SK-N-SH (cell line): ENCODE data around the gene PRR11. TPM values are rescaled to one million over a fixed set of nuclear protein-coding genes. Genes with fewer than 3 reads are reported as not detected.
A peak's percentile ranks its signal among the peaks of the same experiment; 100 is the strongest.

ENCODE experiments used
- CTCF ChIA-PET: fragments of 300-600, 350-600 bp; formaldehyde crosslinking; extraction: SDS; loops from one replicate; lab custom pipeline; 2021; lab: Yijun Ruan, JAX
- POLR2A ChIA-PET: fragments of 350-600 bp; sonication (Branson Sonifier 250); formaldehyde crosslinking; extraction: SDS; loops from one replicate; lab custom pipeline; 2020; ENCODE audit warnings: antibody characterized with exemption, inconsistent platforms; lab: Yijun Ruan, JAX
- DNase-seq: peaks from one replicate; pipeline ENCODE4 v3.0.0; 2012
- H2AFZ ChIP-seq: fragments of 200-600 bp; sonication (generic); 2 replicates; pipeline ENCODE4 v1.8.1; 2016; ENCODE audit warnings: antibody characterized with exemption, mild to moderate bottlenecking, low read depth
- H3F3A ChIP-seq: fragments of 200-600 bp; sonication (generic); replicated peaks from 2 replicates; pipeline ENCODE3; 2016; ENCODE audit warnings: antibody characterized with exemption, mild to moderate bottlenecking; ENCODE audit not compliant: insufficient read depth
- H3K27ac ChIP-seq, 2 experiments: fragments of 200-500 bp in 1 of 2; fragments of 200-600 bp in 1 of 2; sonication (Bioruptor generic) in 1 of 2; sonication (generic), shearing (Covaris generic) in 1 of 2; 2 replicates each; pipeline versions ENCODE4 v1.5.1 to v1.6.1; 2014 to 2016; ENCODE audit warnings: low read depth in 2 of 2, inconsistent platforms in 1 of 2, low read length in 1 of 2, mild to moderate bottlenecking in 1 of 2, mixed read lengths in 1 of 2
- H3K27me3 ChIP-seq: fragments of 200-600 bp; sonication (generic), shearing (Covaris generic); 2 replicates; pipeline ENCODE4 v1.6.1; 2016; ENCODE audit warnings: mixed run types; ENCODE audit not compliant: insufficient read depth
- H3K36me3 ChIP-seq, 2 experiments: fragments of 200-500 bp in 1 of 2; fragments of 200-600 bp in 1 of 2; sonication (Bioruptor generic) in 1 of 2; sonication (generic) in 1 of 2; replicated peaks in 1 of 2; 2 replicates each; pipeline versions ENCODE3 to v1.5.1; 2014 to 2016; ENCODE audit warnings: low read length in 1 of 2, mild to moderate bottlenecking in 1 of 2; ENCODE audit not compliant: insufficient read depth in 2 of 2, control insufficient read depth in 1 of 2
- H3K4me1 ChIP-seq, 2 experiments: fragments of 200-500 bp in 1 of 2; fragments of 200-600 bp in 1 of 2; sonication (Bioruptor generic) in 1 of 2; sonication (generic), shearing (Covaris generic) in 1 of 2; 2 replicates each; pipeline versions ENCODE4 v1.5.1 to v1.6.1; 2014 to 2016; ENCODE audit warnings: low read depth in 1 of 2, low read length in 1 of 2, mixed run types in 1 of 2; ENCODE audit not compliant: insufficient read depth in 2 of 2, control insufficient read depth in 1 of 2
- H3K4me2 ChIP-seq: fragments of 200-600 bp; sonication (generic), shearing (Covaris generic); 2 replicates; pipeline ENCODE4 v1.6.1; 2017; ENCODE audit warnings: mixed run types
- H3K4me3 ChIP-seq, 2 experiments: fragments of 200-500 bp in 1 of 2; fragments of 200-600 bp in 1 of 2; sonication (Bioruptor generic) in 1 of 2; sonication (generic), shearing (Covaris generic) in 1 of 2; 2 replicates each; pipeline versions ENCODE4 v1.5.1 to v1.8.1; 2014 to 2016; ENCODE audit warnings: low read depth in 2 of 2, inconsistent platforms in 1 of 2, low read length in 1 of 2, mild to moderate bottlenecking in 1 of 2, mixed read lengths in 1 of 2, moderate library complexity in 1 of 2
- H3K79me2 ChIP-seq: fragments of 200-600 bp; sonication (generic); 2 replicates; pipeline ENCODE4 v1.8.1; 2017; ENCODE audit warnings: mild to moderate bottlenecking; ENCODE audit not compliant: insufficient read depth
- H3K9ac ChIP-seq: fragments of 200-600 bp; sonication (generic); 2 replicates; pipeline ENCODE4 v1.6.1; 2017; ENCODE audit warnings: mixed run types
- H3K9me2 ChIP-seq: fragments of 200-600 bp; sonication (generic); 2 replicates; pipeline ENCODE4 v1.6.1; 2017; ENCODE audit warnings: mixed run types
- H3K9me3 ChIP-seq: fragments of 200-600 bp; sonication (generic); 2 replicates; pipeline ENCODE4 v1.6.1; 2017; ENCODE audit warnings: mixed run types, mild to moderate bottlenecking, moderate library complexity
- H4K20me1 ChIP-seq: fragments of 200-600 bp; sonication (generic); 2 replicates; pipeline ENCODE4 v1.6.1; 2017; ENCODE audit warnings: mild to moderate bottlenecking, mixed run types; ENCODE audit not compliant: insufficient read depth
- CHD2 ChIP-seq: fragments of 150-350 bp; IDR thresholded peaks from 2 replicates; pipeline ENCODE4 v1.6.1; 2018; ENCODE audit warnings: low read length; ENCODE audit not compliant: partially characterized antibody
- EP300 ChIP-seq, 2 experiments: IDR thresholded peaks; 2 replicates each; pipeline versions ENCODE4 v1.4.0 to v1.6.1; 2012; ENCODE audit warnings: borderline replicate concordance in 1 of 2, low read depth in 1 of 2, low read length in 1 of 2
- FOSL2 ChIP-seq: IDR thresholded peaks from 2 replicates; pipeline ENCODE4 v1.4.0; 2012; ENCODE audit warnings: low read depth, mild to moderate bottlenecking, moderate library complexity, borderline replicate concordance
- MXI1 ChIP-seq: IDR thresholded peaks from 2 replicates; pipeline ENCODE4 v1.6.1; 2012; ENCODE audit warnings: mild to moderate bottlenecking, low read depth, low read length, improper control_type of control experiment
- NFIC ChIP-seq: IDR thresholded peaks from 2 replicates; pipeline ENCODE4 v1.4.0; 2012; ENCODE audit warnings: borderline replicate concordance
- RAD21 ChIP-seq: IDR thresholded peaks from 2 replicates; pipeline ENCODE4 v1.6.1; 2012; ENCODE audit warnings: mild to moderate bottlenecking, low read length
- RCOR1 ChIP-seq: fragments of 150-350 bp; IDR thresholded peaks from 2 replicates; pipeline ENCODE4 v1.6.1; 2017; ENCODE audit warnings: antibody characterized with exemption, low read length
- RXRA ChIP-seq: IDR thresholded peaks from 2 replicates; pipeline ENCODE4 v1.4.0; 2012; ENCODE audit warnings: low read depth, mild to moderate bottlenecking, borderline replicate concordance
- SMC3 ChIP-seq: IDR thresholded peaks from 2 replicates; pipeline ENCODE4 v1.6.1; 2012; ENCODE audit warnings: low read depth, low read length, improper control_type of control experiment
- TEAD4 ChIP-seq: IDR thresholded peaks from 2 replicates; pipeline ENCODE4 v1.4.0; 2012; ENCODE audit warnings: mild to moderate bottlenecking, borderline replicate concordance; ENCODE audit not compliant: insufficient read depth
- WGBS: methylation state at CpG from one replicate; pipeline ENCODE4 v1.1.6; 2017; ENCODE audit warnings: low lambda C conversion rate; 5-methylcytosine and 5-hydroxymethylcytosine counted together
- polyA plus RNA-seq, 3 experiments: library from polyadenylated mRNA; depleted of rRNA; stranded (reverse); fragments of >200 nt; gene quantifications; 2 replicates each; pipeline ENCODE4 v1.2.3, GENCODE V29; 2012
- TF ChIP-seq, protein P1 (sequence below): IDR thresholded peaks from 2 replicates; pipeline ENCODE4 v1.4.0; 2012; ENCODE audit warnings: low read depth, borderline replicate concordance
- TF ChIP-seq, protein P2 (sequence below): fragments of 150-350 bp; IDR thresholded peaks from 2 replicates; pipeline ENCODE4 v1.6.1; 2016; ENCODE audit warnings: mild to moderate bottlenecking, low read depth, low read length

The PRR11 gene
- polyA plus RNA-seq, 1 of the 3 experiments (the other 2 are of a cell fraction): 25.8 TPM

DNA sequence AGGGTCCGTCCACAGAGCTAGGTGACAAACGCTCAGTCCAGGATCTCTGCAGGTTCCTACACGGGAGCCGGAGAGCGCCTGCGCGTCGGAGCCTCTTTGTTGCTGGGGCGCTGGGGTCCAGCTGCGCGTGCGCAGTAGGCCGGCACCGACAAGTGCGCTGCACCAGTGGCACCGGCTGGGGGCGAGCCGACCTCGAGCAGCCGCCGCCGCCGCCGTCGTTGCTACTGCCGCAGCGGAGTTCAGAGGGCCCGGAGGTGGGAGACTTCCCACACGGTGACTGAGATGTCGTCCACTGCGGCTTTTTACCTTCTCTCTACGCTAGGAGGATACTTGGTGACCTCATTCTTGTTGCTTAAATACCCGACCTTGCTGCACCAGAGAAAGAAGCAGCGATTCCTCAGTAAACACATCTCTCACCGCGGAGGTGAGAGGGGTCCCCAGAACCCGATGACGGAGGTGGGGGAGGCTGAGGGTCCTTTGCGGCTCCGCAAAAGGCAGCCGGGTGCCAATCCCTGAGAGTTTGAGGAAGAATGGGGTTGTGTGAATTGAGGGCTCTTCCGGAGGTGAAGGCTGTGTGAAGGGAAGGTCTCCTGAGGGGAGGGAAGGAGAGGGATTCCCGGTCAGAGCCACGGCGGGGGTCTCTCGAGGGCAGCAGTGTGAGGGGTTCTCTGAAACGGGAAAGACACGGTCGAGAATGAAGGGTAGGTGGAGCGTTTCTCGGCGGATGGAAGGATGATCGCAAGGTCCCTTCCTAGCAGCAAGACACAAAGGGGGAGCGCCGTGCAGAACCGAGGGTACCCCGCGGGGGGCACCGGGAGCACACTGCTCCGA is 65.0 kb downstream of the PRR11 start, which contains the start of gene GDPD1 (continued):
- TF ChIP-seq, protein P1, sequence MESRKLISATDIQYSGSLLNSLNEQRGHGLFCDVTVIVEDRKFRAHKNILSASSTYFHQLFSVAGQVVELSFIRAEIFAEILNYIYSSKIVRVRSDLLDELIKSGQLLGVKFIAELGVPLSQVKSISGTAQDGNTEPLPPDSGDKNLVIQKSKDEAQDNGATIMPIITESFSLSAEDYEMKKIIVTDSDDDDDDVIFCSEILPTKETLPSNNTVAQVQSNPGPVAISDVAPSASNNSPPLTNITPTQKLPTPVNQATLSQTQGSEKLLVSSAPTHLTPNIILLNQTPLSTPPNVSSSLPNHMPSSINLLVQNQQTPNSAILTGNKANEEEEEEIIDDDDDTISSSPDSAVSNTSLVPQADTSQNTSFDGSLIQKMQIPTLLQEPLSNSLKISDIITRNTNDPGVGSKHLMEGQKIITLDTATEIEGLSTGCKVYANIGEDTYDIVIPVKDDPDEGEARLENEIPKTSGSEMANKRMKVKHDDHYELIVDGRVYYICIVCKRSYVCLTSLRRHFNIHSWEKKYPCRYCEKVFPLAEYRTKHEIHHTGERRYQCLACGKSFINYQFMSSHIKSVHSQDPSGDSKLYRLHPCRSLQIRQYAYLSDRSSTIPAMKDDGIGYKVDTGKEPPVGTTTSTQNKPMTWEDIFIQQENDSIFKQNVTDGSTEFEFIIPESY: no peak
- peak; percentile 50 for TF ChIP-seq SMC3
- TF ChIP-seq EP300 (IDR thresholded peaks at IDR 0.05; ENCODE audit: borderline replicate concordance in 1 of 2, low read depth in 1 of 2, low read length in 1 of 2): peak in 1 of 2 experiments; percentile 42; a peak in 2 of 4 replicates
- TF ChIP-seq FOSL2: no peak
- no peak for TF ChIP-seq RCOR1
- peak; percentile 73 for TF ChIP-seq RAD21
- TF ChIP-seq TEAD4: no peak
- TF ChIP-seq, protein P2, sequence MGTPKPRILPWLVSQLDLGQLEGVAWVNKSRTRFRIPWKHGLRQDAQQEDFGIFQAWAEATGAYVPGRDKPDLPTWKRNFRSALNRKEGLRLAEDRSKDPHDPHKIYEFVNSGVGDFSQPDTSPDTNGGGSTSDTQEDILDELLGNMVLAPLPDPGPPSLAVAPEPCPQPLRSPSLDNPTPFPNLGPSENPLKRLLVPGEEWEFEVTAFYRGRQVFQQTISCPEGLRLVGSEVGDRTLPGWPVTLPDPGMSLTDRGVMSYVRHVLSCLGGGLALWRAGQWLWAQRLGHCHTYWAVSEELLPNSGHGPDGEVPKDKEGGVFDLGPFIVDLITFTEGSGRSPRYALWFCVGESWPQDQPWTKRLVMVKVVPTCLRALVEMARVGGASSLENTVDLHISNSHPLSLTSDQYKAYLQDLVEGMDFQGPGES: no peak
- no peak for TF ChIP-seq NFIC
- no peak for TF ChIP-seq RXRA

DNA sequence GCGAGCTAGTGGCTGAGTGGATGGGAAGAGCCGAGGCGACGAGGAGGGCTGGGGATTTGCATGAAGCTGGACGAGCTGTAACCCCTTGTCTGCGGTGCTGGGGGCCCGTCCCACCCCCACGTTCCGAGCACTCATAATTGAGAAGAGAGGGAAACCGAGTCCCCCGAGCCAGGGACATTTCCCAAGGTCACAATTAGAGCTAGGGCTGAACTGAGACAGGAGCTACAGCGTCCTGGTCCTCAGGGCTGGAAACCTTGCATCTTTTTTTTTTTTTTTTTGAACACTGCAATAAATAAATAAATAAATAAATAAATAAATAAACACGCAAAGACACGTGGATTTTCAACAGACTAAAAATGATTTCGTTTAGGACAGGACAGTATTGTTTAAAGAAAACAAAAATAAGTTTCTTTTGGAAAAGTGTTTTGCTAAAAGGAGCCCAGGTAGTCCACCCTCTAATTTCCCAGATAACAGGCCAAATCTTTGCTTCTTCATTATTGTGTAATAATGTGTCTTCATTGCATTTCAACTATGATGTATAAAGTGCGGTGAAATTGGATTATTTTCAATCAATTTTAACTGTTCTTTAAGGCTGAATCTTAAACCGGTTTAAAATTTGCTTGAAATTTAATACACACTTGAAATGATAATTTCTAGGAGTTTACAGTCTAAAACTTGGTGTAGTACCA is 65.8 kb downstream of the PRR11 start:
- Histone ChIP-seq H3K9ac (peak overlapping the region; percentile 76), H3K9me3 (no peaks in the 10 kb centered on the region), H3K36me3 (no peaks in the 10 kb centered on the region), H3K27me3 (no peaks in the 10 kb centered on the region), H2AFZ (peak overlapping the region; percentile 100), H3K4me2 (peak overlapping the region; percentile 98), H4K20me1 (no peaks in the 10 kb centered on the region), H3K4me3 (peak overlapping the region; percentile 72 to 92), H3F3A (peaks cover 10% of the 10 kb centered on the region), H3K9me2 (no peaks in the 10 kb centered on the region), H3K27ac (peak overlapping the region in 1 of 2 experiments; percentile 88; a peak in 2 of 4 replicates), H3K4me1 (no peaks in the 10 kb centered on the region; a peak in 1 of 4 replicates), H3K79me2 (no peaks in the 10 kb centered on the region)
- WGBS: 11% methylated on average over 17 of the region's 17 CpGs
- TF ChIP-seq MXI1: peak; percentile 51
- TF ChIP-seq CHD2: no peak
- 0 out of 2 replicates have a peak, but pooled peaks have one; percentile 12 for TF ChIP-seq RAD21
- peak; percentile 80 for DNase-seq
- CTCF ChIA-PET: interaction anchor here (0.7 to 2.6 kb wide), 9 partner anchors 10 to 298 kb away, joined by 3 to 26 read pairs (median 5); partner anchors contain the start of gene SMG8
- POLR2A ChIA-PET: no interaction called here
